ENCODE results near the gene CCNY.
"Not testable (repeated sequence)": the region's sequence is repeated elsewhere in the genome, so short reads cannot be mapped to it uniquely, and the experiment has no call there.

CCNY gene

GRCh38 chr10:35493196-35494118 lies 157.1 kb downstream of the CCNY start:
- no peak for DNase-seq

- peak in 1 of 2 donors; percentile 27 for DNase-seq
Observed at GRCh38 chr10:35495521-35496119, 159.3 kb downstream of the CCNY start.

GRCh38 chr10:35497909-35498308 lies 161.6 kb downstream of the CCNY start:
- DNase-seq = no peak

- DNase-seq = no peak
Observed at GRCh38 chr10:35498693-35499092, 162.4 kb downstream of the CCNY start.

- no peak for DNase-seq
Observed at GRCh38 chr10:35501923-35502322, 165.6 kb downstream of the CCNY start.

- DNase-seq = no peak
Observed at GRCh38 chr10:35502692-35503091, 166.4 kb downstream of the CCNY start.

- DNase-seq = no peak
Observed at GRCh38 chr10:35503578-35503977, 167.3 kb downstream of the CCNY start.

GRCh38 chr10:35504132-35504531 lies 167.8 kb downstream of the CCNY start:
- DNase-seq = no peak

- peak in 1 of 2 donors; percentile 55 for DNase-seq
Observed at GRCh38 chr10:35505241-35505873, 169.0 kb downstream of the CCNY start.

- DNase-seq = no peak
Observed at GRCh38 chr10:35506741-35507140, 170.4 kb downstream of the CCNY start.

GRCh38 chr10:35507519-35508109 lies 171.3 kb downstream of the CCNY start:
- DNase-seq = no peak

GRCh38 chr10:35508647-35509046 lies 172.3 kb downstream of the CCNY start:
- DNase-seq = no peak

GRCh38 chr10:35510891-35511290 lies 174.6 kb downstream of the CCNY start:
- no peak for DNase-seq

GRCh38 chr10:35511647-35512046 lies 175.3 kb downstream of the CCNY start:
- DNase-seq = no peak

GRCh38 chr10:35516102-35516670 lies 179.9 kb downstream of the CCNY start:
- no peak for DNase-seq

- DNase-seq = peak; percentile 19 to 34
Observed at GRCh38 chr10:35517431-35518181, 181.3 kb downstream of the CCNY start.

GRCh38 chr10:35518187-35518586 lies 181.9 kb downstream of the CCNY start:
- not testable (repeated sequence) for DNase-seq

- DNase-seq = peak in 1 of 2 donors; percentile 15
Observed at GRCh38 chr10:35520996-35521395, 184.7 kb downstream of the CCNY start.

- DNase-seq = peak in 1 of 2 donors; percentile 20
Observed at GRCh38 chr10:35523670-35524225, 187.4 kb downstream of the CCNY start.

- no peak for DNase-seq
Observed at GRCh38 chr10:35526746-35527145, 190.4 kb downstream of the CCNY start.

- DNase-seq = no peak
Observed at GRCh38 chr10:35532141-35532540, 195.8 kb downstream of the CCNY start.

- DNase-seq = no peak
Observed at GRCh38 chr10:35533565-35533964, 197.3 kb downstream of the CCNY start.
